ENCODE measurements around the gene RASGRF2.

Gene RASGRF2

DNA sequence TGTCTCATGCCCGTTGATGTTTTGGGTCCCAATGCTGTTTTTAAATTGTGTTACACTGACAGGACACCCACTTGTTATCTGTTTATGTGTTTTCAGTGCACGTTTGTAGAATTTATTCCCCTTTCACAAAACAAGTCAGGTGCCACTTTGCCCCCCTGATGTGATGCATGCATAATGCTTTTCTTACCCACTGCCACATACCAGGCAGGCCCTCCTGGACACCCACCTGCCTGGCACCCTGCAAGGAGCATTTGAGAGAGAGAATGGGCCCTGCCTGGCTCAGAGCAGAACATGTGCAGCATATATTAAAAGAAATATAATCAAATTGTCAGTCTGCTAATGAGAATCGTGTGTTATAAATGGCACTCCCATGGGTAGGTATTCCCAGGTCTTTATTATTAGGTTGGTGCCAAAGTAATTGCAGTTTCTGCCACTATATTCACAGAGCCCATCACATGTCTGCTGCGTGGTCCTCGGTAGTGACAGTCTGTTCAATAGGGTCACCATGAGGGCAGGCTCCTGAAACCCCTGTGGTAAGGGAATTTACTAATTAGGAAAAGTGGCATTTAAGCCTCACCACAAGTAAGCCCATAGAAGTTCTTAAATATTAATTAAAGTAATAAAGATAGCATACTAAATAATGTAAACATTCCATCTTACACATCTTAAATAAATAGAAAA, 220.8 kb downstream of the RASGRF2 start:
- DNase-seq: no peak

GRCh38 chr5:81181576-81182316, 221.6 kb downstream of the RASGRF2 start:
- DNase-seq: no peak

DNA sequence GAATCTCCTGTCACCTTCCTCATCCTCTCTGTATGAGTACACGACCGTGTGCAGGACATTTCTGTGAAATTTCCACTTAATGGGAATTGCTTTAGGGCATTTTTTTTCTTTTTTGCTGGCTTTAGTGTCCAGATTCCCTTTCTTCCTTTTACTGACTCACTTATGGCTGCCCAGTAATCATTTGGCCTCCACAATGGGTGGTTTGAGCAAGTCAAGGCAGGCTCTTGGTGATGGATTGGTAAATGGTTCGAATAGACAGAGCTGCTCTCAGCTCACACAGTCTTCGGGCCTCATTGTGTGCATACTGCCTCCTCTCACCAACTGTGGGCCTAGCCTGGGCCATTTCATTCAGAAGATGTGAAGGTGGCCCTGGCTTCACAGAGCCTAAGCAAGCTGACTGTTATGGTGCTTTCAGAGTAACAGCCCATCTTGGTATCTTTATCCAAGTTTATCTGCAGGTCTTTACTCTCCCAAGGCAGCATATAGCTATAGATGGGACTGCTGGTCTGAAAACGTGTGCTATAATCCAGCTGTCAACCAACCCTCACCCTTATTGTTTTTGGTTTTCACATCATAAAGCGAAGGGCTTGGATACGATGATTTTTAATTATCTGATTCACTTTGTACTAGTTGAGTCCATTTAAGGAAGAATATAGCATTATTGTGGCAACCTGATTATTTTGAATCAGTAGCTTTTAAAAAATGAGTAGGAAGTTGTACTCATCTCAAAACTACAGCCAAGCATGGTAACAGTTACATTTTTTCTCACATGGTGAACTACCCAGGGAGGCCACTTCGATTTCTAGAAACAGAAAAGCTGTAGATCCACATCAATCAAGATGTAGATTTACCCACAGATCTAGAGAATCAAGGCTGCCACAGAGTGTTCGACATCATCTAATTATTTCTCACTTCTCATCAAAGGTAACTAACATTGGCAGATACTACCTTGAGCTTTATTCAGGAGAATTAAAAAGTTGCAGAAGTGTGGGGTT, 222.5 kb downstream of the RASGRF2 start:
- no peak for DNase-seq

DNA sequence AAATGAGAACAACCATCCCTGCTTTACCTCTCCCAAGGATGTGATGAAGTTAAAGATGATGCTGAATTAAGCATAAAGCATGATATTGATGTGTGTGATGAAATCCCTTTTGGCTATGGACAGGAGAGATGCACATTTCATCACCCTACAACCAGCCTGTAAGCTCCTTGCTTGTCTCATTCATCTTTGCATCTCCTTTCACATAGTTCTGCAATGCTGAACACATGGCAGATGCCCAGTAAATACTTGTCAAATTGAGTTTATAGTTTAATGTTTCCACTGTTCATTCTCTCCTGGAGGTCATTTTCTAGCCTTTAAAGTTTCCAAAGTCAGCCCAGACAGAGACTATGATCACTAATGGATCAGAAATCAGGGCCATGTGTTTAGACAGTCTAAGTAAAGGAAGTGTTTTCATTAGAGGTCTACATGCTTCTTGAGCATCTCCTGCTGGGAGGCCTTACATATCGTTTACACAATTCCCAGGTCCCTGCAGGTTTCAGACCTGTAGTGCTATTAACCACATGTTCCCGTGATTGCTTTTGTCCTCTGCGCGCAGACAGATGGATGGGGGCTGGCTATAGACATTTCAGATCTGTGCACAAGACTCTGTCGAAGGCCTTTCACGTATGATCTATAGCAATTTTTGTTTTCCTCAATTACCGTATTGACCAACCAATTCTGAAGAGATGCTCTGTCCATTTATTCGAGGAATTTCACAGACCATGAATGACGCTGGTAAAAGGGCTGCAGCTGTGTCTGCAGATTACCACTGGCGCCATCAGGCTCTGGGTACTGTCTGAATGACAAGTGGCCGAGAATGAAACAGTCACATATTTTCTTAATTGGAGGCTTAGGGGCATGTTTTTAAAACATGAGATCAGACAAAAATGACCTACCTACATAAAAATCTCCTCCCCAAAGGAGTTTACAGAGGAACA, 223.9 kb downstream of the RASGRF2 start:
- DNase-seq: no peak

DNA sequence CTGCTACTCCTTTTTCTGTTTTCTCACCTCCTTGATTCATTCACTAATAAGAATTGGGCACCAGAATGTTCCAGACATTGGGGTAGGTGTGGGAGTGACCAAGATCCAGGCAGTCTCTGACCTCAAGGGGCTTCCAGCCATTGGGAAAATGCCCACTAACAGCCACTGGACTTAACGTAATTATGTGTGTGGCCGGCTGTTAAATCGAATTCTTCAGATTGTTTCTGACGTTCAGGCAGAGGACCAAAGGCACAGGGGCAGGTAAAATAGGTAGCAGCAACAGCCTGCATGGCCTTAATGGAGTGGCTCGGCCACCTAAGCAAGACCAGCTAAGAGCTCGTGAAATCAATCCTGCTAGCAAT, 224.6 kb downstream of the RASGRF2 start:
- DNase-seq: no peak

- no peak for DNase-seq
These were observed 227.7 kb downstream of the RASGRF2 start for GRCh38 chr5:81187885-81188284.

GRCh38 chr5:81188962-81189361, 228.8 kb downstream of the RASGRF2 start:
- DNase-seq: no peak

GRCh38 chr5:81189875-81190498, 229.8 kb downstream of the RASGRF2 start:
- no peak for DNase-seq

GRCh38 chr5:81191726-81192372, 231.7 kb downstream of the RASGRF2 start:
- DNase-seq: no peak

GRCh38 chr5:81192373-81192750, 232.2 kb downstream of the RASGRF2 start:
- DNase-seq: no peak

- peak; percentile 67 to 80 for DNase-seq
These were observed 234.6 kb downstream of the RASGRF2 start for GRCh38 chr5:81194633-81195334.

GRCh38 chr5:81195335-81195929, 235.3 kb downstream of the RASGRF2 start:
- DNase-seq: no peak

DNA sequence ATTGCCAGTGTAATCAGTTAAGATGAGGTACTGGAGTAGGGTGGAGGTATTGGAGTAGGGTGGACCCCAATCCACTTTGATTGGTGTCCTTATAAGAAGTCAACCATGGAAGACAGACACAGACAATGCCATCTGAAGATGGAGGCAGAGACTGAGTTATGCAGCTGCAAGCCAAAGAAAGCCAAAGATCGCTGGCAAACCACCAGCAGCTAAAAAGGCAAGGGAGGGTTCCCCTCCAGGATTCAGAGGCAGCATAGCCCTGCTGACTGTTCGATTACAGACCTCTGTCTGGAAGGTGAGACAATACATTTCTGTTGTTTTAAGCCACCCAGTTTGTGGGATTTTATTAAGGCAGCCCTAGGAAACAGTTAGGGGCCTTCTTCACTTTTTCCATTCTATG, 242.5 kb downstream of the RASGRF2 start:
- DNase-seq: no peak

DNA sequence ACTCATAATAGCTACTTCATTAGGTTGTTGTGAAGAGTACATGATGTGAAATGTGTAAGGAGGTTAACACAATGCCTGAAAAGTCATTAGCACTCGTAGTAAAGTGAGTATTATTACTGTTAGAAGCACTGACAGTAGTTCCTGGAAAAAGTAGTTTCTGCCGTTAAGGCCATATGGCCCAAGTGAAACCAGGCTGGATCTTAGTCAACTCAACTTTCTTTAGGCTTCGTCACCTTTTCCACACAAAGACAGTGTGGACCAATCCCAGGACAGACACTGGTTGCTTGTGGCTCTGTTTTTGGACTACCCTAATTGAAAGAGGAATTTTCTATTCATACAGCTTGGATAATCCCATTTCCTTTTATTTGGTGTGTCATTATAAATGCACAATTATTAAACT, 243.6 kb downstream of the RASGRF2 start:
- no peak for DNase-seq

DNA sequence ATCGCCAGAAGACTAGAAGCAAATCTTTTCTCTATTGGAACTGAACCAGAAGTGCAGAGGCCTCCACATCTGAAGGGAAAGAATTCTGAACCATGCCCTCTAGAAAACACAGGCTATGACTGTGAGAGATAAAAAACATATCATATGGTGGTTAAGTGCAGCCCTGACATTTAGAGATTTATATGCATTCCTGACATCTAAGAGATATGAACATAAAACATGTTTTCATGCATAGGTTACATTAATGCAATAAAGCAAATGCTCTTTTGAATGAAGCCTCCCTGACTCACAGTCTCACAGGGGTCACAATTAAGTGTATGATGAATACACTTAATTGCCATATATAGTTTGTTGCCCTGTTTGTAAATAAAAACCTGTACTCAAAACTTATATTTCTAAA, 244.0 kb downstream of the RASGRF2 start:
- DNase-seq: no peak

- DNase-seq: no peak
These were observed 244.9 kb downstream of the RASGRF2 start for GRCh38 chr5:81205058-81205457.

GRCh38 chr5:81207009-81207408, 246.8 kb downstream of the RASGRF2 start:
- DNase-seq: no peak

- no peak for DNase-seq
These were observed 248.7 kb downstream of the RASGRF2 start for GRCh38 chr5:81208904-81209303.

DNA sequence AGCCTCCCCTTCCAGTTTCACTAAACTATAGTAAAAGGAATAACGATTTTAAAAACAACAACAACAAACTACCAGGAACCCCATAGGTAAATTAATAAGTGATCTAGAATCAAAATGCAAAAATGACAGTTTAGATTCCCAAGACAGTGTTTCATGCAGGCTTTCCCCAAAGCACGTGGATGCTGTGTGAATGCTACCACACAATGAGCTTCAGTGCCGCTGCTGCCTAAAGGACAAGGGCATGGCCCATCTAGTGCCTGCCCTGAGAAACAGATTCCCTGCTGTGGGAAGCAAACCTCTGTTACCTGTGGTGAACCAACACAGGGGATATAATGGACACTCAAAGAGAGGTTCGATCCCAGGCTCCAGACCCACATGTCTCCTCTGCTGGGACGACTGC, 249.2 kb downstream of the RASGRF2 start:
- DNase-seq: no peak

DNA sequence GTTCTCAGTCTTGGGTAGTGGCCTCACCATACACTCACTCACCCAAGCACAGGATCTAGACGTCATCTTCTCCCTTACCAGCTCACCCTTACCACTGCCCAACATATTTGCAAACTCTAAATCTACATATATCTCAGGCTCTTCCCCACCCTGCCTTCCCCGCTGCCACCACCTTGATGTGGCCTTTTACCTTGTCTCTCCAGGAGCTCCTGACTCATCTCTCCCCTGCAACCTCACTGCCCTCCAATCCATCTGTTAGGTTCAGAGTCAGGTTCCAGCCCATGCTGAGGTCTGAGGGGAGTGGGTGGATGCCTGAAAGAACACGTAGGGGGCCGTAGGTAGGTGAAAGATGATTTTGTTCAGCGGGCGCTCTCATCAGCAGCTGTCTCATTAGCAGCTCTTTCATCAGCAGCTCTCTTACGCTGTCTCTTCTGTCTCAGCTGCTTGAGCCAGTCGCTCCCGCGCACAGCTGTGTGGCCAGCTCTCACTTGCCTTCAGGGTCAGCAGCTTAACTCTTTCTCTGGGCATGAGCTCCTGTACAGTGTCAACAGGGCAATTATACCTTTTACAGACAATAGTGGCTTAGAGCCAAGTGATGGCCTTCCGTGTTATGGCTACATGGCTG, 249.8 kb downstream of the RASGRF2 start:
- DNase-seq: no peak

Data from CD4-positive, alpha-beta T cell treated with Interferon alpha-2 for 1 hour (primary cell).